Measurements from ENCODE around the gene POMGNT2.

DNA sequence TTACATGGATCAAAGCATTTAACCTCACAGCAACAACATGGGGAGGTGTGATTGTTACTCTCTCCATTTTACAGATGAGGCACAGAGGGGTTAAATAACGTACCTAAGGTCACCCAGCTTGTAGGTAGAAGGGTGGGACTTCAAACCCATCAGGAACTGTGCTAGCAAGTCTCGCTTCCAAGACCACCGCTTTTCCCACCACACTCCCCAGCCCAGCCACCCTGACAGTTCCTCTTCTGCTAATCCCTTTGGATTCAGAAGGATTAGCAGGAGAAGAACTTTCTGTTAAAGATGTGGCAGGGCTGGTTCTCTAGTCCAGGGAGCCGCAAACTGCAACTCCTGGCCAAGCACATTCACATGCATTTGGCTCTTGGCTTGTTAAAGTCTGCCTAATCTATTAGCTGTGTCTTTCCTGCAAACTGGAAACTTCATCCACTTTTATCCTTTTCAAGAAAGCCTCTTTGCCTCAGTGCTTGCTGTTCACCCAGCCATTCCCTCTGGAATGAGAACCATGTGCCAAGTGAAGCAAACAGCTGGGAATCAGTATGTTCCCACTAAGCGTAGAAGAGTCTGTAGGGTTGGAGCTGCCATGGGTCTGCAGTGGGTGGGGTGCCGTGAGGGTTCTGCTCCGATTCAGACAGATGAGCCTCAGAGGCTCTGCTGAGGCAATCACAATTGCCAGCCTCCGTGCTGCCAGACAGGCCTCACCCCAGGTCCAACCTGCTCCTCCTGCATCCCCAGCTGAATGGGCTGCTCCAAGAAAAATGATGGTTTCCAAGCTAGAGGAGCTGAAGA, 44.6 kb downstream of the POMGNT2 start:
- no peak for TF ChIP-seq CTCF (IDR thresholded peaks at IDR 0.05; ENCODE audit: low read length)
- no peak for TF ChIP-seq EZH2 (IDR thresholded peaks at IDR 0.05; ENCODE audit: borderline replicate concordance, low read length)
